GM12878 (cell line): ENCODE results near the gene MDC1. TPM values are rescaled to one million over a fixed set of nuclear protein-coding genes. Genes with fewer than 3 reads are reported as not detected.

ENCODE experiments used
- BCL11A ChIP-seq: IDR thresholded peaks from 2 replicates; pipeline ENCODE4 v1.6.1; 2011; ENCODE audit warnings: low read depth, low read length
- CHD2 ChIP-seq: IDR thresholded peaks from 2 replicates; pipeline ENCODE4 v1.6.1; 2011; ENCODE audit warnings: low read depth, low read length, improper control_type of control experiment, borderline replicate concordance
- CHD4 ChIP-seq: fragments of 200-600 bp; sonication (generic); IDR thresholded peaks from 2 replicates; pipeline ENCODE4 v1.6.1; 2016; ENCODE audit warnings: mild to moderate bottlenecking
- DPF2 ChIP-seq: fragments of 450-650 bp; IDR thresholded peaks from 2 replicates; pipeline ENCODE4 v1.6.1; 2017; ENCODE audit warnings: mild to moderate bottlenecking
- EP300 ChIP-seq, 2 experiments: fragments of 150-350 bp in 1 of 2; IDR thresholded peaks; 2 replicates each; pipeline ENCODE4 v1.6.1; 2011 to 2012; ENCODE audit warnings: low read depth in 2 of 2, low read length in 2 of 2, borderline replicate concordance in 1 of 2, improper control_type of control experiment in 1 of 2, inconsistent platforms in 1 of 2; ENCODE audit not compliant: control insufficient read depth in 1 of 2
- FOS ChIP-seq: IDR thresholded peaks from 3 replicates; pipeline ENCODE4 v1.6.1; 2011; ENCODE audit warnings: borderline replicate concordance; ENCODE audit not compliant: insufficient read length; ENCODE audit errors: extremely low read depth
- GATAD2B ChIP-seq: fragments of 450-650 bp; conservative IDR thresholded peaks from 2 replicates; pipeline ENCODE4 v1.6.1; 2017; ENCODE audit warnings: low read depth, mild to moderate bottlenecking, moderate library complexity
- IKZF2 ChIP-seq, 2 experiments: fragments of 450-650 bp; IDR thresholded peaks; 2 replicates each; pipeline ENCODE4 v1.6.1; 2017; ENCODE audit warnings: mild to moderate bottlenecking in 2 of 2, moderate library complexity in 2 of 2
- IRF4 ChIP-seq: IDR thresholded peaks from 2 replicates; pipeline ENCODE4 v1.6.1; 2011; ENCODE audit warnings: low read depth, low read length
- JUNB ChIP-seq: IDR thresholded peaks from 2 replicates; pipeline ENCODE4 v1.6.1; 2016; ENCODE audit warnings: antibody characterized with exemption, mild to moderate bottlenecking
- MEF2A ChIP-seq: IDR thresholded peaks from 2 replicates; pipeline ENCODE4 v1.6.1; 2011; ENCODE audit warnings: low read depth, mild to moderate bottlenecking, low read length, moderate library complexity; ENCODE audit not compliant: insufficient read depth
- MYC ChIP-seq: IDR thresholded peaks from 2 replicates; pipeline ENCODE4 v1.6.1; 2011; ENCODE audit warnings: mild to moderate bottlenecking, low read length, moderate library complexity, inconsistent platforms; ENCODE audit not compliant: insufficient read depth, insufficient replicate concordance, insufficient read length, severe bottlenecking
- NFYA ChIP-seq: IDR thresholded peaks from 2 replicates; pipeline ENCODE4 v1.6.1; 2011; ENCODE audit warnings: low read depth, mild to moderate bottlenecking, low read length, improper control_type of control experiment, borderline replicate concordance
- POLR2A ChIP-seq: IDR thresholded peaks from 2 replicates; pipeline ENCODE4 v1.6.1; 2011; ENCODE audit warnings: low read depth, mild to moderate bottlenecking, low read length
- RB1 ChIP-seq: fragments of 450-650 bp; formaldehyde crosslinking; IDR thresholded peaks from 2 replicates; pipeline ENCODE4 v1.6.1; 2017; ENCODE audit warnings: mild to moderate bottlenecking, borderline replicate concordance
- RELA ChIP-seq: fragments of 450-650 bp; IDR thresholded peaks from 2 replicates; pipeline ENCODE4 v1.8.0; 2014; ENCODE audit warnings: borderline replicate concordance; ENCODE audit not compliant: partially characterized antibody
- TAF1 ChIP-seq: IDR thresholded peaks from 2 replicates; pipeline ENCODE4 v1.6.1; 2011; ENCODE audit warnings: mild to moderate bottlenecking, low read depth, low read length, borderline replicate concordance
- TCF12 ChIP-seq: IDR thresholded peaks from 2 replicates; pipeline ENCODE4 v1.6.1; 2011; ENCODE audit warnings: low read depth, mild to moderate bottlenecking, low read length
- WRNIP1 ChIP-seq: IDR thresholded peaks from 2 replicates; pipeline ENCODE4 v1.6.1; 2011; ENCODE audit warnings: low read depth, low read length, improper control_type of control experiment, borderline replicate concordance
- ZBED1 ChIP-seq: IDR thresholded peaks from 2 replicates; pipeline ENCODE4 v1.6.1; 2016; ENCODE audit warnings: borderline replicate concordance
- ZNF207 ChIP-seq: fragments of 450-650 bp; IDR thresholded peaks from 2 replicates; pipeline ENCODE4 v1.6.1; 2014; ENCODE audit warnings: antibody characterized with exemption, mild to moderate bottlenecking, borderline replicate concordance
- polyA plus RNA-seq, 11 experiments: library from polyadenylated mRNA; depleted of rRNA in 4 of 11; unstranded in 6 of 11; stranded (reverse) in 5 of 11; fragments of >200 nt; fragmentation: Nextera tagmentation in 4 of 11; fragmentation: Illumina TruSeq in 1 of 11; extraction: Ambion mirVana in 4 of 11; extraction: Trizol in 1 of 11; gene quantifications; 1 replicate in 1 of 11; 2 replicates in 10 of 11; pipeline versions ENCODE4 v1.2.1 to v1.2.3, GENCODE V29; 2011 to 2016; ENCODE audit warnings: inconsistent platforms in 2 of 11, missing spikeins in 2 of 11, low read depth in 1 of 11
- total RNA-seq, 4 experiments: library from RNA; depleted of rRNA in 3 of 4; stranded (reverse); fragments of >200 nt in 3 of 4; fragmentation: Illumina TruSeq in 1 of 4; extraction: Trizol in 1 of 4; gene quantifications; 2 replicates each; pipeline versions ENCODE4 v1.2.1 to v1.2.3, GENCODE V29; 2013 to 2021
- TF ChIP-seq, protein P1 (sequence below): fragments of 450-650 bp; formaldehyde crosslinking; IDR thresholded peaks from 2 replicates; pipeline ENCODE4 v1.5.0; 2022; ENCODE audit warnings: mild to moderate bottlenecking, missing genetic modification characterization
- TF ChIP-seq, protein P2 (sequence below): IDR thresholded peaks from 2 replicates; pipeline ENCODE4 v1.6.1; 2011; ENCODE audit warnings: borderline replicate concordance, low read depth, mild to moderate bottlenecking, moderate library complexity, low read length; ENCODE audit not compliant: insufficient read depth, poor library complexity, severe bottlenecking
- TF ChIP-seq, protein P3 (sequence below): fragments of 450-650 bp; conservative IDR thresholded peaks from 2 replicates; pipeline ENCODE4 v1.6.1; 2017; ENCODE audit warnings: mild to moderate bottlenecking, moderate library complexity

MDC1 gene
- total and polyA plus RNA-seq, 10 of the 15 experiments (the other 5 are each of a cell fraction or from before 2014, with no cell fraction given) = 5.1 to 62.5 (median 22.4) TPM

DNA sequence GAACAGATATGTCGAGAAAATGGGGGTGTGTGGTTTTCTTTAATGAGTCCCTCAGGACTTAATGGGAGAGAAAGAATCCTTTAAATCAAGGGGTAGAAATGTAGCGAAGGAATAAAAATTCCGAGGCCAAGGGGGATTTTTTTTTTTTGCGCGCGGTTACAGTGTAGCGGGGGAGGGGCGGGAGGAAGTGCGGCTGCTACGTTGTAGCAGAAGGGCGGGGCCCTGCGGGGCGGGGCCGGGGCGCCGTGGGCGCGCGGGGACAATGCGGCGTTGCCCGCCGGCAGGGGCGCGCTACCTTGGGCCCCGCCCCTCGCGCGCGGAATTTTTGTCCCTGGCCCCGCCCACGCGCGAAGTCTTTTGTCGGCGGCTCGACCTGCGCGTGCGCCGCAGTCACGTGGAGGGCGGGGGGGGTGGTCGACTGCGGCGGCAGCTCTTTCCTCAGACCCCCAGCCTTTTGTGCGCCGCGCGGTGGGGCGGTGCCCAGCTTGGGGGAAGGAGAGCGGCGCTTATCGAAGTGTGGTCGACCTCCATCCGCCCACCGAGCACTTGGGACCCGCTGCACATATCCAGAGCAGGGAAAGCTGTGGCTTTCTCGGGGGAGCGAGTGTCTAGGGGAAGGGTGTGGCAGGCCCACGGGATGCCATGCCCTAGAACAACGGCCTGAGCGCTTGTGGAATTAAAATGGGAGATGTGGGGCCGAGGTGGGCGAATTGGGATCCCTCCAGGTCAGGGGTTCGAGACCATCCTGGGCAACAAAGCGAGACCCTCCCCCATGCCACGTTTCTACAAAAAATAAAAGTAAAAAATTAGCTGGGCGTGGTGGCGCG, 4.3 kb upstream of the MDC1 start (continued):
- TF ChIP-seq, protein P1, sequence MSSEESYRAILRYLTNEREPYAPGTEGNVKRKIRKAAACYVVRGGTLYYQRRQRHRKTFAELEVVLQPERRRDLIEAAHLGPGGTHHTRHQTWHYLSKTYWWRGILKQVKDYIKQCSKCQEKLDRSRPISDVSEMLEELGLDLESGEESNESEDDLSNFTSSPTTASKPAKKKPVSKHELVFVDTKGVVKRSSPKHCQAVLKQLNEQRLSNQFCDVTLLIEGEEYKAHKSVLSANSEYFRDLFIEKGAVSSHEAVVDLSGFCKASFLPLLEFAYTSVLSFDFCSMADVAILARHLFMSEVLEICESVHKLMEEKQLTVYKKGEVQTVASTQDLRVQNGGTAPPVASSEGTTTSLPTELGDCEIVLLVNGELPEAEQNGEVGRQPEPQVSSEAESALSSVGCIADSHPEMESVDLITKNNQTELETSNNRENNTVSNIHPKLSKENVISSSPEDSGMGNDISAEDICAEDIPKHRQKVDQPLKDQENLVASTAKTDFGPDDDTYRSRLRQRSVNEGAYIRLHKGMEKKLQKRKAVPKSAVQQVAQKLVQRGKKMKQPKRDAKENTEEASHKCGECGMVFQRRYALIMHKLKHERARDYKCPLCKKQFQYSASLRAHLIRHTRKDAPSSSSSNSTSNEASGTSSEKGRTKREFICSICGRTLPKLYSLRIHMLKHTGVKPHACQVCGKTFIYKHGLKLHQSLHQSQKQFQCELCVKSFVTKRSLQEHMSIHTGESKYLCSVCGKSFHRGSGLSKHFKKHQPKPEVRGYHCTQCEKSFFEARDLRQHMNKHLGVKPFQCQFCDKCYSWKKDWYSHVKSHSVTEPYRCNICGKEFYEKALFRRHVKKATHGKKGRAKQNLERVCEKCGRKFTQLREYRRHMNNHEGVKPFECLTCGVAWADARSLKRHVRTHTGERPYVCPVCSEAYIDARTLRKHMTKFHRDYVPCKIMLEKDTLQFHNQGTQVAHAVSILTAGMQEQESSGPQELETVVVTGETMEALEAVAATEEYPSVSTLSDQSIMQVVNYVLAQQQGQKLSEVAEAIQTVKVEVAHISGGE (CRISPR knock-in tag) = no peak
- TF ChIP-seq IKZF2 (IDR thresholded peaks at IDR 0.05) = no peak
- TF ChIP-seq, protein P2, sequence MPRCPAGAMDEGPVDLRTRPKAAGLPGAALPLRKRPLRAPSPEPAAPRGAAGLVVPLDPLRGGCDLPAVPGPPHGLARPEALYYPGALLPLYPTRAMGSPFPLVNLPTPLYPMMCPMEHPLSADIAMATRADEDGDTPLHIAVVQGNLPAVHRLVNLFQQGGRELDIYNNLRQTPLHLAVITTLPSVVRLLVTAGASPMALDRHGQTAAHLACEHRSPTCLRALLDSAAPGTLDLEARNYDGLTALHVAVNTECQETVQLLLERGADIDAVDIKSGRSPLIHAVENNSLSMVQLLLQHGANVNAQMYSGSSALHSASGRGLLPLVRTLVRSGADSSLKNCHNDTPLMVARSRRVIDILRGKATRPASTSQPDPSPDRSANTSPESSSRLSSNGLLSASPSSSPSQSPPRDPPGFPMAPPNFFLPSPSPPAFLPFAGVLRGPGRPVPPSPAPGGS = peak; percentile 58
- no peak for TF ChIP-seq MYC
- no peak for TF ChIP-seq CHD4
- no peak for TF ChIP-seq WRNIP1
- TF ChIP-seq, protein P3, sequence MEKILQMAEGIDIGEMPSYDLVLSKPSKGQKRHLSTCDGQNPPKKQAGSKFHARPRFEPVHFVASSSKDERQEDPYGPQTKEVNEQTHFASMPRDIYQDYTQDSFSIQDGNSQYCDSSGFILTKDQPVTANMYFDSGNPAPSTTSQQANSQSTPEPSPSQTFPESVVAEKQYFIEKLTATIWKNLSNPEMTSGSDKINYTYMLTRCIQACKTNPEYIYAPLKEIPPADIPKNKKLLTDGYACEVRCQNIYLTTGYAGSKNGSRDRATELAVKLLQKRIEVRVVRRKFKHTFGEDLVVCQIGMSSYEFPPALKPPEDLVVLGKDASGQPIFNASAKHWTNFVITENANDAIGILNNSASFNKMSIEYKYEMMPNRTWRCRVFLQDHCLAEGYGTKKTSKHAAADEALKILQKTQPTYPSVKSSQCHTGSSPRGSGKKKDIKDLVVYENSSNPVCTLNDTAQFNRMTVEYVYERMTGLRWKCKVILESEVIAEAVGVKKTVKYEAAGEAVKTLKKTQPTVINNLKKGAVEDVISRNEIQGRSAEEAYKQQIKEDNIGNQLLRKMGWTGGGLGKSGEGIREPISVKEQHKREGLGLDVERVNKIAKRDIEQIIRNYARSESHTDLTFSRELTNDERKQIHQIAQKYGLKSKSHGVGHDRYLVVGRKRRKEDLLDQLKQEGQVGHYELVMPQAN = peak; percentile 81
- peak; percentile 85 for TF ChIP-seq POLR2A
- TF ChIP-seq ZNF207 = peak; percentile 67
- no peak for TF ChIP-seq EP300 (IDR thresholded peaks at IDR 0.05; ENCODE audit: borderline replicate concordance in 1 of 2, control insufficient read depth in 1 of 2, low read depth in 2 of 2, low read length in 2 of 2)
- TF ChIP-seq MEF2A = no peak
- peak; percentile 87 for TF ChIP-seq CHD2
- peak; percentile 50; the same call in 1 of the 2 replicates for TF ChIP-seq DPF2
- no peak for TF ChIP-seq BCL11A
- TF ChIP-seq FOS = no peak
- TF ChIP-seq GATAD2B = peak; percentile 63; the same call in 1 of the 2 replicates
- peak; percentile 45 for TF ChIP-seq RELA
- TF ChIP-seq RB1 = 0 out of 2 replicates have a peak, but pooled peaks have one; percentile 51
- peak; percentile 71 for TF ChIP-seq TAF1
- TF ChIP-seq NFYA = no peak
- no peak for TF ChIP-seq IRF4
- TF ChIP-seq JUNB = no peak
- peak; percentile 14; the same call in 1 of the 2 replicates for TF ChIP-seq ZBED1
- TF ChIP-seq TCF12 = 0 out of 2 replicates have a peak, but pooled peaks have one; percentile 11
